ENCODE data around the gene FAM110A. TPM values are rescaled to one million over a fixed set of nuclear protein-coding genes. Genes with fewer than 3 reads are reported as not detected.
"Not testable (repeated sequence)": the region's sequence is repeated elsewhere in the genome, so short reads cannot be mapped to it uniquely, and the experiment has no call there.

The FAM110A gene
- total RNA-seq, 2 donors from 2014 or later: 12.1 to 16.9 TPM

GRCh38 chr20:891058-891705 is 57.7 kb downstream of the FAM110A start:
- H3K9me3 ChIP-seq (ENCODE audit: control insufficient read depth, low read length): peaks cover 1% of the 10 kb centered on the region
- no peaks in the 10 kb centered on the region for H3K36me3 Mint-ChIP-seq (ENCODE audit: low read depth)
- H3K27me3 ChIP-seq (ENCODE audit: control insufficient read depth, insufficient read depth, low read length, poor library complexity, severe bottlenecking): peaks cover 9% of the 10 kb centered on the region
- no peak for DNase-seq
- H3K9ac ChIP-seq (ENCODE audit: extremely low read depth, low read length, poor library complexity, severe bottlenecking): no peak overlapping the region
- 93% methylated on average over 5 to 6 of the region's 6 CpGs for WGBS, 2 experiments (ENCODE audit: insufficient coverage in 1 of 2, insufficient read length in 1 of 2)
- no peak overlapping the region for H3K4me3 Mint-ChIP-seq
- no peak overlapping the region for H3K4me3 ChIP-seq (ENCODE audit: low read length)
- TF ChIP-seq CTCF (conservative IDR thresholded peaks at IDR 0.05): no peak
- peaks cover 3% of the 10 kb centered on the region for H3K4me1 Mint-ChIP-seq
- H3K9me3 Mint-ChIP-seq: peaks cover 2% of the 10 kb centered on the region
- H3K27ac ChIP-seq (ENCODE audit: low read depth, low read length): no peak overlapping the region
- H3K36me3 ChIP-seq (ENCODE audit: control insufficient read depth, insufficient read depth, low read length): no peaks in the 10 kb centered on the region
- H3K27ac Mint-ChIP-seq: no peak overlapping the region
- H3K4me1 ChIP-seq (ENCODE audit: control insufficient read depth, insufficient read depth, low read length): no peaks in the 10 kb centered on the region
- H3K27me3 Mint-ChIP-seq (ENCODE audit: insufficient read depth): peaks cover 3% of the 10 kb centered on the region

GRCh38 chr20:891706-892080 is 58.2 kb downstream of the FAM110A start:
- 92 to 98% methylated on average over 2 to 4 of the region's 4 CpGs for WGBS, 2 experiments (ENCODE audit: insufficient coverage in 1 of 2, insufficient read length in 1 of 2)
- Histone ChIP-seq H3K9me3 (ENCODE audit: control insufficient read depth, low read length) (peaks cover 6% of the 10 kb centered on the region), H3K9ac (ENCODE audit: extremely low read depth, low read length, poor library complexity, severe bottlenecking) (no peak overlapping the region), H3K4me3 (ENCODE audit: low read length) (no peak overlapping the region), H3K4me1 (ENCODE audit: control insufficient read depth, insufficient read depth, low read length) (no peaks in the 10 kb centered on the region), H3K27ac (ENCODE audit: low read depth, low read length) (no peak overlapping the region), H3K27me3 (ENCODE audit: control insufficient read depth, insufficient read depth, low read length, poor library complexity, severe bottlenecking) (peaks cover 4% of the 10 kb centered on the region), H3K36me3 (ENCODE audit: control insufficient read depth, insufficient read depth, low read length) (no peaks in the 10 kb centered on the region)
- no peak for TF ChIP-seq CTCF (conservative IDR thresholded peaks at IDR 0.05)
- no peak for DNase-seq
- Mint-ChIP-seq H3K36me3 (ENCODE audit: low read depth) (no peaks in the 10 kb centered on the region), H3K4me1 (peaks cover 3% of the 10 kb centered on the region), H3K9me3 (peaks cover 3% of the 10 kb centered on the region), H3K27me3 (ENCODE audit: insufficient read depth) (no peaks in the 10 kb centered on the region), H3K4me3 (no peak overlapping the region), H3K27ac (no peak overlapping the region)

- DNase-seq; H3K4me1 Mint-ChIP-seq; H3K9me3 Mint-ChIP-seq; H3K36me3 Mint-ChIP-seq (ENCODE audit: low read depth); H3K9ac ChIP-seq (ENCODE audit: extremely low read depth, low read length, poor library complexity, severe bottlenecking); H3K27me3 Mint-ChIP-seq (ENCODE audit: insufficient read depth); H3K36me3 ChIP-seq (ENCODE audit: control insufficient read depth, insufficient read depth, low read length); H3K27ac Mint-ChIP-seq; H3K9me3 ChIP-seq (ENCODE audit: control insufficient read depth, low read length); H3K4me3 Mint-ChIP-seq; H3K4me1 ChIP-seq (ENCODE audit: control insufficient read depth, insufficient read depth, low read length); H3K27me3 ChIP-seq (ENCODE audit: control insufficient read depth, insufficient read depth, low read length, poor library complexity, severe bottlenecking); H3K27ac ChIP-seq (ENCODE audit: low read depth, low read length); H3K4me3 ChIP-seq (ENCODE audit: low read length): not testable (repeated sequence)
- 79 to 100% methylated on average over 1 to 5 of the region's 5 CpGs for WGBS, 2 experiments (ENCODE audit: insufficient coverage in 1 of 2, insufficient read length in 1 of 2)
These were observed 58.9 kb downstream of the FAM110A start for GRCh38 chr20:892371-892770.

Other genes starting within 250 kb of the FAM110A start
- gene TCF15, start 223.4 kb upstream of the FAM110A start, total RNA-seq: 1 to 10 TPM; 1.9 to 2.2 TPM
- gene SRXN1, start 180.5 kb upstream of the FAM110A start, total RNA-seq: 10 to 100 TPM in 1 of 2 donors, 1 to 10 TPM in 1; 9.7 to 19.3 TPM
- gene SCRT2, start 157.9 kb upstream of the FAM110A start, total RNA-seq: not detected
- gene SLC52A3, start 65.2 kb upstream of the FAM110A start, total RNA-seq: 1 to 10 TPM; 3.1 to 5.7 TPM
- under 1 TPM; 0.31 to 0.51 TPM for gene ANGPT4, start 82.6 kb downstream of the FAM110A start, total RNA-seq
- gene RSPO4, start 168.6 kb downstream of the FAM110A start, total RNA-seq: 1 to 10 TPM; 3.8 to 7.6 TPM

Data from endodermal cell (in vitro differentiated cells).